Stimulated activated CD8-positive, alpha-beta memory T cell treated with anti-CD3 and anti-CD28 coated beads, Interleukin-4, amount 100 ng/mL, for 4 hours (primary cell): ENCODE results near the gene RHOJ.

ENCODE experiments used
- DNase-seq, 2 donors: peaks; one replicate each; pipeline ENCODE4 v3.0.0-alpha.2; 2020; ENCODE audit warnings: low read depth in 2 of 2, low spot score in 1 of 2

The RHOJ gene

DNA sequence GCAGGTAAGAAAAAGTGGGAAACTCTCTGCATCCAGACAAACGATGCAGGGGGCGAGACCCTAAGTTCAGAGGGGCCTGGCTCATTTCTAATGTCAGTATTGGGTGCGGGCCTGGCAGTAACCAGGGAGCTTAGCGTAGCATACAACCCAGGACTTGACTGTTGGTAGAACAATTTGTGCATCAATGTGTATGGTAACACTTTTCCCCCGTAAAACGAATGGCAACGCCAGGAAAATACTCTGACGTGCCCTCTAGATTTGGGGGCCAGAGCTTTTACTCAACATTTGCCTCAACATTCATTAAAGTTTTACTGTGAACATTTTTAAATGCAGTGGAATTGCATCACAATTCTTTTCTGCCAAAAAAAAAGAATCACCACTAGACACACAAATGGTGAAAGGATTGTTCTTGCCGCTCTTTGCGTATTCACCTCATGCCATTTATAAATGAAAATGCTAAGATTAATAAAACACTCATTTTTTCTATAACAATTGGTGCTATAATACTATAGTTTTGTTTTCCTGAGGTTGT is 867 bp downstream of the RHOJ start:
- DNase-seq: no peak

DNA sequence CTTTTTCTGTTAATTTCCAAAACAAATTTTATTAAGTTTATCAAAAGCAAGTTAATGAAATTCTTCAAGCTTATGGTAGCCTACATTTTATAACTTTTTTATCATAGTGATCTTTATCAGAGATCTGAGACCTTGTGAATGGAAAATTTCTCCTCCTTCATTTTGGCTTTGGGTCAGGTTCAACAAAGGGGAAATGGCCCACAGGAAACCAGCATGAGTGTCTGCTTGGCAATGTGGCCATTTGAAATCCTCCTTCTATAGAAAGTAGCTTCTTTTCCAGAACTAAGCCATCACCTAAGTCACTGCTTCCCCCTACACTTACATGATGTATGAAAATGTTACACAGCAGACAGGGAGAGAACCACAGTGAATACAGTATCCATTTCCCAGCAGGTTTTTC is 1.6 kb downstream of the RHOJ start:
- DNase-seq: no peak

DNA sequence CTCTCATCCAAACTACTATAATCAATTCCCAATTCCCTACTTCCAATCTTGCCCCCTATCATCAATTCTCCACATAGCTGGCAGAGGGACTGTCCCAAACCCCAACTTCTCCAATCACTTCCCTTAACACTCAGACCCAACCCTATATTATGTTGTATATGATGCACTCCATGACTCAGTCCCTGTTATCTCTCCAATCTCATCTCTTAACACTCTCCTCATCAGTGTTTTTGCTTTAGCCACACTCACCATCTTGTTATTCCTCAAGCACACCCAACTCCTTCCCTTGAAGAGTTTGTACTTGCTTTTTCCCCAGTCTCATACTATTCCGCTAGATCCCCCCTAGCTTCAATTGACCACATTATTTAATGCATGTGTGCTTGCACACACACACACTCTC is 4.9 kb downstream of the RHOJ start:
- no peak for DNase-seq

DNA sequence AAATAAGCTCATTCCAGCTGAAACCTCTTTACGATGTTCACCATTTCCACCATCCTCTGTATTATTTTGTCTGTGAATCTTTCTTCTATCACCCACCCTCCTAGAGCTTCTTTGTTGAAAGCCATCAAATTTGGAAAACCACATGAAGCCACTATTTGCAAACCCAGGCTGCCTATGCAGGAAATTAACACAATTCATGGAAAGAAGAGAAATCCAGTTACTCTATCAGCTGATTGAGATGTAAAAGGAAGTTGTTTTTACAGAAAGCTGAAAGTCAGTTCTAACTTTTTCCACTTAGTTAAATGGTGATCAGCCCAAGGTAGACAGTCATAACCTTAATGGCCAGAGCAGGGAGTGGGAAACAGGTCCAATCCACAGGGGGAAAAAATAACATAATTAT is 6.6 kb downstream of the RHOJ start:
- DNase-seq: no peak

DNA sequence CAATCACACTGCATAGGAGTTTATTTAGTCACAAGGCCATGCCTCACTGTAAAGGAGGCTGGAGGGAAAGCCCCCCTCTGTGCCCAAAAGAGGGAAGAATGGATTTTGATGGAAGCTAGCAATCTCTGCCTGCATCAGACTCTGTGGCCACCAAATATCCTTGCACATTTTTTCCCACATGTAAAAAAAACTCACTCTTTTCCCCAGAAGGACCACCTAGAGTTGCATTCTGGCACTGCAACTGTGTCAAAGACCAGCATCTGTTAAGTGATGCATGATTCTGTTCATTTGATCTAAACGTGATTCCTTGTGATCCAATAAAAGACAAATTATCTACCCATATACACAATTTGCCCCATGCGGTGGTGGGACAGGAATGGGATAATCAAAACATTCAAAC is 8.0 kb downstream of the RHOJ start:
- no peak for DNase-seq

DNA sequence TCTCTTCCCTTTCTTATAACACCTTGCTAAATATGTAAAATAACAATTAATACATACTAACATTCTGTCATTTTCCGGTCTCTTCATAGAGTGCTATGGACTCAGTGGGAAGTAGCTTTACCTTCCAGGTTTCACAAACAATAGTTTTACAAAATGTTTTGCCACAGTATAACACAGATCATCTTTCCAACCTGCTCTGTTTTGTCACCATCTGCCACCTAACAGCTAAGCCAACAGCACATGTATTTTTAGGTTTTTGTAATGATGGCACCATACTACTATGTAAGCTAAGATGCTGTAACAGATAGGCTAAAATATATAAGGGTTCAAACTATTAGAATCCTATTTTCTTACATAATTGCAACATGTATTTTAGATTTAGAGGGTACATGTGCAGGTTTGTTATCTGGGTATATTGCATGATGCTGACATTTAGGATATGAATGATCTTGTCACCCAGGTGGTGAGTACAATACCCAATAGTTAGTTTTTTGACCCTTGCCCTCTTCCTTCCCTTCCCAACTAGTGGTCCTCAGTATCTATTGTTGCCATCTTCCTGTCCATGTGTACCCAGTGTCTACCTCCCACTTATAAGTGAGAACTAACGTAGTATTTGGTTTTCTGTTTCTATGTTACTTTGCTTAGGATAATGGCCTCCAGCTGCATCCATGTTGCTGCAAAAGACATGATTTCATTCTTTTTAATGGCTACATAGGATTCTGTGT is 8.7 kb downstream of the RHOJ start:
- DNase-seq: no peak

DNA sequence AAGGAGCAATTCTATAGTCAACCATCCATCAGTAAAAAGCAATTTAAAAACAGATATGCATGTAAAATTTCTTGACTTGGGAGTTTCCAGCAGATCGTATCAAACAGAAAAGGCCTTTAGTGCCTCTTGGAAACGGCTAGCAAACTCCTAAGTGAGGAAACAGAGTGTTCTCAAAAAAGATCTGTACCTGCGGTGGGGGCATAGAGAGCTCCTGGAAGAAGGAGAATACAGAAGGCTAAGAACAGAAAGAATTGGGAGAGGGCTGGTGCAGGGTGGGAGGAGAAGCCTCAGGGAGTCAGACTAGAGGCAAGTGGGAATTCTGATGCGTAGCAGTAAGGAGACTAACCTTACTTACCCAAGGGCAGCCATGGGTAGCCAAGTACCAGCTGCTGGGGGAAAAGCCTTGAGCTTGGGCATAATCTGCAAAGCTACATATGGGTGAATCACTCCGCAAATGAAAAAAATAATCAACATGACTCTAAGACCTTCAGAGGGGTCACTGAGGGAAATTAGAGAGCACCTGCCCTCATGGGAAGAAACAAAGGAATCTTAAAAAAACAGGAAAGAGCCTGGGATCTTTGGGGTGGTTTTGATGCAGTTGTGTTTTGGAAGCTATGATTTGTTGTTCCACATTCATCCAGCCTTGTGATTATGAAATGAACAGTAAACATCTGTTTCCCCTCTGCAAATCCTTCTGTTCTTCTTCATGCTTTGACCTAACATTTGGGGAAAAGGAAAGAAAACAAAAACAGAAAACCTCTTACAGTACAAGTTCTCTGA is 10.4 kb downstream of the RHOJ start:
- no peak for DNase-seq

DNA sequence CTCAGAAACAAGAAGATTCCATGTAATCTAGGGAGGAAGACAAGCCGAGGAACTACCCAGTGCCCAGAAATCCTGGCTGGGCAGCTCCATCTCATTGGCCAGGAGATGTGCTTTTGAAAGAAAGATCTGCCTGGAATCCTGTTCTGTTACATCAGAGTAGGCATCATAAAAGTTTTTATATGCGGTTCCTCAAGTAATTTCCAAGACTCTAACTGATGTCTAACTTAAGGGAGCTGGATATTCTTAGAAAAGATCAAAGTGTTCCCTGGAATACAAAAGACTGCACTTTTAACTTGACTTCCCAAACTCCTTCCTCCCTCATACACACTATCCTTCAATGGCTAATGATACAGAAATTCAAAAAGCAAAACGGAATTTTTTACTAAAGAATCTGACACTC is 16.3 kb downstream of the RHOJ start:
- DNase-seq: no peak

DNA sequence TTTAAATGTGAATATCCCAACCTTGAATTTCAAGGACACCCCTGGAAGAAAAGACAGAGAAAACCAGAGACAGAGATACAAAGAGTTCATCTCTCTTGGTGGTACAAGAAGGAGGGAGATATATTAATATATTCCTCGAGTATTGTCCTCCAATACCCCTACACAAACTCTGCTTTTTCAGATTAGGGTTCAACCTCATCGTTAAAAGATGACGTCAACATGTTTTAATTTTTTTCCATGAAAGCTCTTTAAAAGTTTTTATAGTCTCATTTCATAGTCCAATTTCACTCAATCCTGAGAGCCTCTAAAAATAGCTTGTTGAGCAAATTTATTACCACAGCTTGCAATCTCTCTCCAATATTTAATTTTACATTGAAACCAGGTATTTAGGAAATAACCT is 19.4 kb downstream of the RHOJ start:
- no peak for DNase-seq

DNA sequence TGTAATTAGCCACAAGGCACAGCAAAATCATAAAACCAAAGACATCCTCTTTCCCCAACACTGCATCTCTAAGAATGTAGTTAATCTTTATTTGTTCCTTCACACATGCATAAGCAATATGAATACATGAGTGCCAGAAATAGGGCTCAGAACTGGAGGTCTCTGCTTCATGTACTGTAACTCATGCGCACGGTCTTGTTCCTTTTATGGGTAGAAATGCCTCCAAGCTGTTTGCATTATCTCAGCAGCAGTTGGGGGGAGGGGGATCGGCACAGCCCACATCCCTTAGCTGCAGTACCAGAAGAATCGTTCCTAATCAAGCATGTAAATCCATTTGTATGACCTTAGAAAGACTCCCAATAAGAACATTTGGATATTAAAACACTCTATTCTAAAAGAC is 20.0 kb downstream of the RHOJ start:
- DNase-seq: no peak

DNA sequence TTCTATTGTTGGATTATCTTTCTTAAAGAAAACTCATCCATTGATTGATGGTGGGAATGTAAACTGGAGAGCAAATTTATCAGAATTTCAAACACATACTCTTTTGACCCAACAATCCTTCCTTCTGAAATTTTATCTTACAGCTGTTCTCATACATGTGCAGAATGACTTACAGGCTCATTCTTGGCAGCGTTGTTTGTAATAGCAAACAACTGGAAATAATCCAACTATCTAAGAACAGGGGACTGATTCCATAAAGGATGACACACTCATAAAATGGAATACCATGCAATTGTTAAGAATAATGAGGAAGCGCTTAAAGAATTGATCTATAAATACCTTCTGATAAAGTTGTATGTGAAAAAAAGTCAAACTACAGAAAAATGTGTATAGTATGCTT is 24.0 kb downstream of the RHOJ start:
- no peak for DNase-seq

DNA sequence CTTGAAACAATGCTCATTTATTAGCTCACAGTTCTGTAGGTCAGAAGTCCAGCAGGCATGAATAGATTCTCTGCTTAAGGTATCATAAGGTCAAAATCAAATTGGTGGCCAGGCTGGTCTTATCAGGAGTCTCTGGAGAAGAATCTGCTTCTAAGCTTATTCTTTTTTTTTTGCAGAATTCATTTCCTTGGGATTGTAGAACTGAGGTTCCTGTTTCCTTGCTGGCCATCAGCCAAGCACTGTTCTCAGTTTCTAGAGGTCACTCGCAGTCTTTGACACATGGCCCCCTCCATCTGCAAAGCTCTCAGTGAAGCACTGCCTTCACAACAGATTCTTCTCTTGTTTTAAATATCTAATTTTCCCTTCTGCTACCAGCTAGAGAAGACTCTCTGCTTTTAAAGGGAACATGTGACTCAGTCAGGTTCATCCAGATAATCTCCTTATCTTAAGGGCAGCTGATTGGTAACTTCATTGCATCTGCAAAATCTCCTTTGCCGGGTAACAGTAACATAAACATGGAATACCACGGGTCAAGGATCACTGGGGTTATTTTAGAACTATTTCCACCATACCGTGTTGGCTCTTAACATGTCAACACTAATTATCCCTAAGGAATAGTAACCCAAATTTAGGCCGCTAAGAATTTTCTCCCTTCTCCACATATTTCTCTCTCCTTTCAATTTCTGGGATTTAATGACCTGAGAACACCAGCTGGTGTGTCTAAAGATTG is 25.3 kb downstream of the RHOJ start:
- no peak for DNase-seq

DNA sequence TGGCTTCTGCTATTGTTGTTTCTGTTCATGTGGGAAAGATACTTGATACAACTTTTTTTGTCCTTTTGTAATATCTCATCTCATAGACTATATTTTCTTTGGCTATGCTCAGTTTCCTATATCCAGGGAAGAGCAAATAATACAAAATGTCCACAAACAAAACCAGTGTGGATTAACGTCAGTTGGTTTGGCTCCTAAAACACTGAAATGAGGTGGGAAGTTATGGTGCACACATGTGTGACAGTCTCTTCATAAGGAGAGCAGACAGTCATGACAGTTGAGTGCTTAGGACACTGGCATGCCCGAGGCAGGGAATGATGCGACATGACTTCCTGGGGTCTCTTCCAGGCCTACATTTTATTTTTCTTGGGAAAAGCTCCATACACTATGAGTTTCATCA is 27.5 kb downstream of the RHOJ start:
- DNase-seq: no peak

DNA sequence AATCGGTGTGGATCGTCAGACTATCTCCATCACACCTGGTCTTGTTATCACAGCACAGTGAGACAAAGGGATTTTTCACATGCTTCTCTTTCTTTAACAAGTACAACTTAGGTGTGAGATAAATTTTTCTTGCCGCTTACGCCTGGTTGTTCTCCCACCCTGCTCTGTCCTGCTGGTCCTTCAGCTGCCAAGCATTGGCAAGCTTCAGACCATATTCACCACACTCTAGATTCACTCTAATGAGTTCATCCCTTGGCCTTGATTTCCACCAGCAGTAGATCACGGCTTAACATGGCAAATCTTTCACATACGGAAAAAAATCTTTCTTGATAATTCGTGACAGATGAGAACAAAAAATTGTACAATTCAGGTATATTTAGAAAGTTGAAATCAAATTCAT is 33.5 kb downstream of the RHOJ start:
- DNase-seq: no peak

DNA sequence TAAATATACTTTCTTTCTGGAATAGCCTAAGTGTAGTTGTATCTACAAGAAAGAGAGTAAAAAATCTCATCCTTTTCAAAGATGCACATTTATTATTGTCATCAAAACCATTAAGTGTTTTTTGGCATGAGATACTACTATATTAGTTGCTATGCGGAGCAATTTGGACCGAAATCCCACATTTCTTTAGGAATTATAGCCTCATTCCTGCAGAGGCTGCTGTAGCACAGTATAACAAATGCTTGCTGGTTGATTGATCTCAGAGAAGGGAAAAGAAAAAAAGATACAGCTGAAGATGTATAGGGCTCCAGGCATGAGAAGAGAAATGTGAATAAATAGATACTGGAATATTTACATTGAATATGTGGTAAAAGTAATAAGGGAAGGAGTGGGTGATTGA is 36.0 kb downstream of the RHOJ start:
- DNase-seq: no peak

DNA sequence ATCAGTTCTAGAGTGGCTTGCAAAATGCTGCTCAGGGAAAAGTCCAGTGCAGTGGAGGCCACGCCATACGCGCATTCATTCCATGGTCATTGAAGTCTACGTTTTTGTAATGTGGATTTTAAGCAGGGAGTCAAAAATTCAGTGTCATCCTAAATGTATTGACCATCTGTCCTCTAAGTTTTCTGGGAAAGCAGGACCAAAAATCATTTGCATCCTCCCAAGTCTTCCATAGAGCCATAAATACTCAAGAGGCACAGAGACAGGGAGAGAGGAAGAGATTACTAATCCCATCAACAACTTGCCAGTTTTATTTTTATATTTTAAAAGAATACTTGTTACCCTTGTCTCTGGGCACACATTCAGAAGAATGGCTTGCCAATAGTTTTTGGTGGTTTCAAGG is 36.9 kb downstream of the RHOJ start:
- no peak for DNase-seq

DNA sequence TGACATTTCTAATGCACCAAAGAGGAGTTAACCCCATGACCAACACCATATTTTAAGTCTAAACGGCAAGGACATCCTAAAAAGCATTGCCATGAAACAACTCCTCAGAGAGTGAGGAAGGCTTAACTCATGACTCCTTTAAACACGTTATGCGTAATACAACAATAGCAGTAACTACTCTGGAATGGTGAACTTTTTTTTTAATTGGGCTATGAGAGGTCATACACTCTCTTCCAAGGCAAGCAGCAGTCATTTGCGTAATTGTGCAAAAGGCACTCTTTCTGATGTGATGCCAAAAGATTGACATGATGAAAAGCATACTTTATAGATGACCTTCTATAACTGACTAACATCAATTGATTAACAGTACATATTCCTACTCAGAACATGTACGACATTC is 39.4 kb downstream of the RHOJ start:
- no peak for DNase-seq

DNA sequence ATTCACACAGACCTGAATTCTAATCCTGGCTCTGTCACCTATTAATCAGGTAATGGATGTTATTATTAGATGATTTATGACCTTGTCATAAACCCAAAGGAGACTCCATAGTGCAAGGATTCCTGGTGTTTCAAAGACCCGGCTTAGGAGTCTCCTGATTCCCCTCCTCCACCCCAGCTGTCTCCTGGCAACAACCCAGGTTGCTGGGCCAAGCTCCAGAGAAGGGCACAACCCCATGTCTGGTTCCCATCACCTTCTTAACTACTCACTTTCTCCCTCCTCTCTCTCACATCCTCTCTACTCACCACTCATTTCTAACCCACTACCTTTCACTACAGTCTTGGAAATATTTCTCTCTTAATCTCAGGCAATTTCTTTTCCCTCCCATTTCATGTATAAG is 41.6 kb downstream of the RHOJ start:
- no peak for DNase-seq

DNA sequence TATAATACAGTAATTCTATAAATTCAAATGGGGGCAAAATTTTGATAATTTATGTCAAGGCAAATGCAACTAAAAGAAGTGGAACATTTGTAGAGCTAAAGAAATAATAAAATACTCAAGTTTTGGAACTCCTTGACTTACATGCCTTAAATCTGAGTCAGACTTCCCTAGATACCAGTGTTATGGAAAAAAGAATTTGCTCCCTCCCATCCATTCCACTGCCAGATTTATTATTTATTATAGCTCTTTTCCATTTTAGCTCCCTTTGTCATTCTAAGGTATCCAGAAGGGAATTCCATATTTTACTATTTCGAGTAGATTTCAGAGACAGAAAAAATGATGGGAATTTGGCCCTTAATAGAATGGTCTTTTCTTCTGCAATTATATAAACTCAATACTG is 44.0 kb downstream of the RHOJ start:
- DNase-seq: no peak

DNA sequence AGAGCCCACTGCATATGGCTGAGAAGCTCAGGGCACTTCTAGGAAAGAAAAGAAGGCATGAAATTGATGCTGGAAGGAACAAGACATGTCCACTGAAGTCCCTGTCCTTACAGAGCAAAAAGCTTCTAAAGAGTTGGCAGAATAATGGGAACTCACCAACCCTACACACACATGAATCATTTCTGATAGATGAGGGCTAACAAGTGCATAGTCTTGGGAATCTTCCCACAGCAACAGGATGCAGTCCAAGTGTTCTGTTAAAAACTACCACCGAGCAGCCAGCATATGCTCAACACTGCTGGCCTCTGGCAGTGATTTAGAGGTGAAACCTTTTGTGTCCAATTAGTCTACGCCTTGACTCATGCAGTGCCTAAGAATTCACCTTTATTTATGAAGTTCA is 44.8 kb downstream of the RHOJ start:
- DNase-seq: no peak

DNA sequence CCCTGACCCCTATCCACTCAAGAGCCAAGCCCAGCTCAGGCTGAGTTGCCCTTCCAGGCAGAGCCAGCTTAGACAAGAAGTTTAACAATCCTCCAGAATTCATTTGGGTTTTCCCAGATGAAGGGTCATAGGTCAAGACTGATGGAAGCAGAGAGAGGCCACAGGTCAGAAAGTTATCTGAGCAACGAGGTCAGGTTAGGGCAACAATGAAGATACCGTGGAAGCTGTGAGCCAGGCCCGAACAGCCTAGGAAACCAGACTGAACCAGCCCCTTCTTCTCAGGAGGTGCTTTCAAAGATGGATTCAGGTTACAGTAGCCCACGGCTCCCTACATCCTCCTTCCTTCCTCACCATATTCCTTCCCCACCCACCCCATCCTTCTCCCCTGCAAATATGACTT is 53.1 kb downstream of the RHOJ start:
- no peak for DNase-seq

DNA sequence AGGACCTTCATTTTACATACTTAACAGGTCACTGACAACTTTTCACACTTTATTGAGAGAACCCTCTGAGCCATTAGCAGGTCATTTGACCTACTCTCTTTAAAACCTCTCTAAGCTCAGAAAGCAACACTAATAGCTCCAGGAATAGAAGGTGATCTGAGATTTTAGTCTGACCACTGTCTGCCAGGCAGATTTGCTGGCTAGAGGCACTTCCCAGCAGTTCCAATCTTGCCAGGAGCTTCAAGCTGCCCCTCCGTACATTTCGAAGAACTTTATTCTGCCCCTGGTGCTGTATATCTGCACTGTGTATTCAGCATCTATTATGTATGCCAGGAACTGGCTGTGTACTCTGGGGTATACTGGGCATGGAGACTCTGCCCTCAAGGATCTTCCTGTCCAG is 58.2 kb downstream of the RHOJ start:
- DNase-seq: no peak
